H7 (cell line): ENCODE results near the gene DNAAF8. TPM values are rescaled to one million over a fixed set of nuclear protein-coding genes. Genes with fewer than 3 reads are reported as not detected.
A peak's percentile ranks its signal among the peaks of the same experiment; 100 is the strongest.

ENCODE experiments used
- DNase-seq: peaks from one replicate; pipeline ENCODE4 v3.0.0; 2012
- H3K27me3 ChIP-seq: 2 replicates; pipeline ENCODE4 v1.6.0; 2011; ENCODE audit warnings: mild to moderate bottlenecking, low read length; ENCODE audit not compliant: control insufficient read depth, insufficient read depth
- H3K36me3 ChIP-seq: replicated peaks from 2 replicates; pipeline ENCODE4 v1.5.1; 2011; ENCODE audit warnings: low read length; ENCODE audit not compliant: control insufficient read depth, insufficient read depth
- H3K4me3 ChIP-seq: 2 replicates; pipeline ENCODE4 v1.5.1; 2011; ENCODE audit warnings: low read depth, mild to moderate bottlenecking, control low read depth, low read length, moderate library complexity; ENCODE audit not compliant: insufficient read depth
- total RNA-seq: library from RNA; depleted of rRNA; stranded (reverse); fragments of >200 nt; shearing (Covaris generic); gene quantifications from 2 replicates; pipeline ENCODE4 v1.2.3, GENCODE V29; 2014

DNAAF8 gene
- total RNA-seq, 1 experiment from 2014 or later = 1.1 TPM

DNA sequence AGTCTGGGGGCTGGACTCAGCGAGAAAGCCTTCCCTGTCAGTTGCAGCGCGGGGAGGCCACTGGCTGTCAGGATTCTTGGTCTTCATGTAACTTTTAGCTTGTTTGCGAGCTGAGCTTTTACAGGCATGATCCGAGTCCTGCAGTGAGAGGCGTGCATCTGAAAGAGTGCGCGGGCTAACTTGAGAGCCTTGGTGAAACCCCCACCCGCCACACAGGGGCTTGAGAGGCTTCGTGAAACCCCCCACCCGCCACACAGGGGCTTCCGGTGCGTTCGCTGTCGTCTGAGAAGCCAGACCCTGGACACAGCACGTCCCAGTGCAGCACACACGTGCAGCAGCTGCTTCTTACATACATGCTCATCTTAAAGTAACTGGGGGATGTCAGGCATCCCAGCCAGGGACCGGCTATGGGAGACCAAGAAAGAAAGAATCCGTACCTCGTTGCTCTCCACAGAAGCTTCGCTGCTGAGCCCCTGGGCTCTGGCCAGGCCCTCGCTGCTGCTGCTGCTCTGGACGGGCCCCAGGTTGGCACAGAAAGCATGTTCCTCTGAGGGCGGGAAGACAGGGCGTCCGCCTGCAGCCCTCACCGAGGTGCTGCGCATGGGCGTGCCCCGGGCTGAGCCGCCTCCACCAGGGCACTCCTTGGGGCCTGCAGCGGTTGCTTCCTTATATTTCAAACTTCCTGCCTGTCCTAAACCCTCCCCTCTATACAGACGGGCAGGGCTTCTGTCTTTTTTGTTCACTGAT, 33.2 kb upstream of the DNAAF8 start:
- no peaks in the 10 kb centered on the region for H3K27me3 ChIP-seq
- H3K4me3 ChIP-seq = no peak overlapping the region
- H3K36me3 ChIP-seq = peaks cover 27% of the 10 kb centered on the region
- peak; percentile 56 for DNase-seq

DNA sequence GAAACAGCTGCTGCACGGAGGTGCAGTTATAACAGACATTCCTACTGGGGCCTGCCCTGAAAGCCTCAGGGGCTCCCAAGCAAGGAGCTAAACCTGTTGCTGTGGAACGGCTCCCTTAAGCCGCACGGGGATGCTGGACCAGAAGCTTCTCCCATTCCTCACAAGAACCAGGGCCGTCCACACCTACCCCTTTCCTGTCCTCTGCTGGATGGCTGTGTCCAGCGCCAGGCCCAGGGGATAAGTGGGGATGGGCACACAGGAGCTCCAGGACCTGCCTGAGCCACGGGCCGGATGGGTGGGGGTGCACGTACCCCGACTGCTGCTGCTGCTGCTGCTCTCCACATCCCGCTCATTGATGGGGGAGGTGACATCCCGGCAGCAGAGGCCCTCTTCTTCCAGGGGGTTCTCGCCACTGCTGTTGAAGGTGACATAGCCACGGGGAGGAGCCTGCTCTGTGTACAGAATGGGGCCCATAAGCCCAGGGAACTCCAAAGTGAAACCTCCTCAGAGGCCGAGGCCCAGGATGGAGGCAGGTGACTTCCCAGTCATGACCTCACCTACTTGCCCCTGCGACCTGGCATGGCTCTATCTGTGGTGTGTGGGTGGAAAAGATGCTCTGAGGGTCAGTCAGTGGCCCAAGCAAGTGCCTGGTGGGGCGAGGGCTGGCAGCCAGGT, 32.4 kb upstream of the DNAAF8 start:
- DNase-seq = peak; percentile 43
- Histone ChIP-seq H3K27me3 (no peaks in the 10 kb centered on the region), H3K4me3 (no peak overlapping the region), H3K36me3 (peaks cover 26% of the 10 kb centered on the region)

DNA sequence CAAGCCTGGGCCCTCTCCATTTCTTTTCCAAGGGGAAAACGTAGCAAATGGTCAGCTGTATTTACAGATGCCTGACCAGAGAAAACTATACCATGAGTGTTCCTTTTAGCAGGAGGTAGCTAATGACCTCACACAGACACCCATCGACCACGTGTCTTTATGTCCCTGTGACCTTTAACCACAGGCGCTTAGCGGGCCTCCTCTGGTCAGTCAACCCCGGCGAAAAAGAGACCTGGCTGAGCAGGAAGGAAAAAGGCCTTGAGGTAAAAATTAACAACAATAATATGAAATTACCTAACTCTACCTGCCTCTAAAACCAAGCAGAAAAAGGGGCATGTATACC, 31.9 kb upstream of the DNAAF8 start:
- peaks cover 21% of the 10 kb centered on the region for H3K36me3 ChIP-seq
- no peak overlapping the region for H3K4me3 ChIP-seq
- DNase-seq = peak; percentile 14
- H3K27me3 ChIP-seq = no peaks in the 10 kb centered on the region

DNA sequence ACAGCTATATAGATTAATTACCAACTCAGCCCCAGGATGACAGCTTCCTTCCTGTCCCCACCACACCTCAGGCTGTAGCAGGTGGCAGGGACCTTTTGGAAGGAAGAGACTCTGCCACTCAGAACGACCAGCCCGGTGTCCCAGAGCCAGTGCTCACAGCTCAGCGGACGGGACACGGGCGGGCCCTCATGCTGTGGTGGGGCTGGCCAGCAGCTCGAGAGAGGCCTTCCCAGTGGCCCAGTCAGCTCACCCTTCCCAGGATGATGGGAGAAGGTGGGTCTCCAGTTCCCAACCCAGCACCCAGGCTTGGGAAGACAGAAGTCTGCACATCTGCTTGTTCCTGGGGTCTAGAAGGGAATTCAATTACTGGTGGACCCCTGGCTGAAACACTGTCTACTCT, 30.4 kb upstream of the DNAAF8 start:
- Histone ChIP-seq H3K4me3 (no peak overlapping the region), H3K27me3 (no peaks in the 10 kb centered on the region), H3K36me3 (peaks cover 19% of the 10 kb centered on the region)
- DNase-seq = peak; percentile 28

DNA sequence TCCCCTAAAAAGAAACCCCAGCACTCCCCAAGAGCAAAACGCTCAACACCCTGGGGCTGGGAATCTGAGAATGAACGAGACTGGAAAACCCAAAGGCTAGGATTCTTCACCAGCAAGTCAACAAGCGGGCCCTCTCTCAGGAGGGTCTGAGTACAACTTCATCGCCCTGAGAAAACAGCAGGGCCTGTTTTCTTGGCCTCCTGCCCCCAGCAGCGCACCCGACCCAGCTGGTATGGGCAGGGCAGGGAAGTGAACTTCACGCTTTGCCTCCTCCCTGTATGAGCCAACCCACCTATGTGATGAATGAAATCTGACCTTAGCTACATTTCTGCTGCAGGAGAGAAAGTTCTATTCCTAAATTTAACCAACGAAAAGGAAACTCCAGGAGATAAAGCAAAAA, 29.8 kb upstream of the DNAAF8 start:
- DNase-seq = peak; percentile 30
- Histone ChIP-seq H3K4me3 (no peak overlapping the region), H3K36me3 (peaks cover 13% of the 10 kb centered on the region), H3K27me3 (no peaks in the 10 kb centered on the region)

DNA sequence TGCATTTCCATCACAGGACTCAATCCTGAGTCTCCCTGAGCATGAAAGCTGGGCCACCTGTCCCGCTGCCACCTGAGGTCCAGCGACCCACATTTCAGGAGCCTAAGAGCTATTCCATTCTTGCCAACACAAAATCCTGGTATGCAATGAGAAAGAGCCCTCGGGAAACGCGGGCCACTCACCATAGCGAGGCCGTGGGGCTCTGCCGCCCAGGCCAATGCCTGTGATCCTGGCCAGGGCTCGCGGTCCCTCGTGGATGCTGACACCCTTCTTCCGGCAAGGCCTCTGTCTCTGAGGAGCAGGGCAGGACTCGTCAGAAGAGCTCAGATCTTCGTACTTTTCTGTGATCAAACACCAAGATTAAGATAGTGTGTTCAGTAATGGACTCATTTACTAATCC, 29.4 kb upstream of the DNAAF8 start:
- Histone ChIP-seq H3K4me3 (no peak overlapping the region), H3K27me3 (no peaks in the 10 kb centered on the region), H3K36me3 (peaks cover 13% of the 10 kb centered on the region)
- peak; percentile 39 for DNase-seq

DNA sequence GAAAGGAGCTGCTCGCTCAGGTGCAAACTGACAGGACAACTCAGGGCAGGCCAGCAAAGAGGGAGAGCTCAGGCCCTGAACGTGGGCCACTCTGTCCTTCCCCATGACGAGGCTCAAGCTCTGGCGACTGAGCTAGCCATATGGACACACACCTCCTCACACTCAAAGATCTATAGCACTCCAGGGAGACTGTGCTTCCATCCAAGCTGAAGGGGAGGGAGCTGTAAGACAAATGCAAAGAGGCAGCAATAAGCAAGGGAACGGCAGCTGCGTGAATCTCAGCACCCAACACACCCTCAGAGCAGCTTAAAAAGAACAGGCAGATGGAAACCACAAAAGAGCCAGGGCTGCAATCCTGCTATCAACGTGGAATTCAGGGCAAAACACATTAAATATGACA, 27.5 kb upstream of the DNAAF8 start:
- DNase-seq = peak; percentile 12
- H3K4me3 ChIP-seq = no peak overlapping the region
- no peaks in the 10 kb centered on the region for H3K27me3 ChIP-seq
- H3K36me3 ChIP-seq = peaks cover 6% of the 10 kb centered on the region

DNA sequence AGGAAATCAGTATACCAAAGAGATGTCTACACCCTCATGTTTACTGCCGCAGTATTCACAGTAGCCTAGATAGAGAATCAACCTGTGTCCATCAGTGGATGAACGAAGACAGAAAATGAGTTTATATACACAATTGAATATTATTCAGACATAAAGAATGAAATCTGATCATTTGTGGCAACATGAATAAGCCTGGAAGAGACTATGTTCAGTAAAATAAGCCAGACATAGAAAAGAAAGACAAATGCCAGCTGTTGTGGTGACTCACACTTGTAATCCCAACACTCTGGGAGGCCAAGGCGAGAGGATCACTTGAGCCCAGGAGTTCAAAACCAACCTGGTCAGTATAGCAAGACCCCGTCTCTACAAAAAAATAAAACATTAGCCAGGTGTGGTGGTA, 24.9 kb upstream of the DNAAF8 start:
- Histone ChIP-seq H3K36me3 (peaks cover 7% of the 10 kb centered on the region), H3K4me3 (no peak overlapping the region), H3K27me3 (no peaks in the 10 kb centered on the region)
- no peak for DNase-seq

DNA sequence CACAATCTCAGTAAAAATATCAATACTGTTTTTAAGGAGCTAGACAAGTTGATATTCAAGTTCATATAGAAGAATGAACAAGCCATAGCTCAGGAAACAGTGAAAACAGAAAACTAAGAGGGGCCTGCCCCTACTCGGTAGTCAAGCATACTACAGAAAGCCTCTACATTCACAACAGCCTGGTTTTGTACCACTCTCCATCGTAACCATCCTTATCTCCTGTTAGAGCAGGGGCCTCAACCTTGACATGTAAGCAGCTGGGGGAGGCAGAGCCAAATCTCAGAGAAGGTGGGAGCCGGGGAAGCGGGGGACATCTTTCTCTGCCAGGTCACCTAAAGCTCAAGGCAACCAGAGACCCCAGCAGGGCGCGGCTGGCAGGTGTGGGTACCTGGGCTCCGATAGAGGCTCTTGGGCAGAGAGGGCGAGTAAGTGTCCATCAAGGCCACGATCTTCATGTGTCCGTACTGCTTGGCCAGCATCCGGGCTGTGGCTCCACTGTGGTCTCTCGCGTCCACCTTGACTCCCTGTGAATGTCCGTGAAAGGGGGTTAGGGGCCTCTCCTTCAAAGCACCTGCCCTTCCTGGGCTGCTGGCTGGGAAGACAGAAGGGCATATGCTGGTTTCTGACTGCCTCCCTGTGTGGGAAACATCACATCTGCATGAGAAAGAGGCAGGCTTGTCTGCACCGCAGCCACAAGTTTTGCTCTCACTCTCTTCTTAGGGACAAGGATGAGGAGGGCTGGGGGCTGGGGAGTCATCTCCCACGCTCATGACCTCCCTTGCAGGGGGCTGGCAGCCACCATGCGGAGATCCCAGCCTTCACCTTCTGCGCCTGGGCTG, 20.5 kb upstream of the DNAAF8 start:
- H3K4me3 ChIP-seq = no peak overlapping the region
- DNase-seq = peak; percentile 83
- H3K36me3 ChIP-seq = peaks cover 5% of the 10 kb centered on the region
- no peaks in the 10 kb centered on the region for H3K27me3 ChIP-seq

DNA sequence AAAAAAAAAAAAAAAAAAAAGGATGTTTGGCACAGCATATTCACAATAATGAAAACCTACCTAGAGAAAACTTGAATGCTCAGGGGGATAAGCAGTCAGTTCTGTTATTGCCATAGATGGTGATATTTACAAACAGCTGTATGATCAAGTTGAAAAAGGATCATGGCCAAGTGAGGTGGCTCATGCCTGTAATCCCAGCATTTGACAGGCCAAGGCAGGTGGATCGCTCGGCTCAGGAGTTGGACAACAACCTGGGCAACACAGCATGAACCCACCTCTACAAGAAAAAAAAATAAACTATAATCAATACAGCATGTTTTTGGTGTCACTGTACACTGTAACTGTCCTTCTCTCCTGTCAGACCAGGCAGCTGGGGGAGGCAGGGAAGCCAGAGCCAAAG, 19.3 kb upstream of the DNAAF8 start:
- Histone ChIP-seq H3K36me3 (peaks cover 6% of the 10 kb centered on the region), H3K4me3 (no peak overlapping the region), H3K27me3 (no peaks in the 10 kb centered on the region)
- no peak for DNase-seq

DNA sequence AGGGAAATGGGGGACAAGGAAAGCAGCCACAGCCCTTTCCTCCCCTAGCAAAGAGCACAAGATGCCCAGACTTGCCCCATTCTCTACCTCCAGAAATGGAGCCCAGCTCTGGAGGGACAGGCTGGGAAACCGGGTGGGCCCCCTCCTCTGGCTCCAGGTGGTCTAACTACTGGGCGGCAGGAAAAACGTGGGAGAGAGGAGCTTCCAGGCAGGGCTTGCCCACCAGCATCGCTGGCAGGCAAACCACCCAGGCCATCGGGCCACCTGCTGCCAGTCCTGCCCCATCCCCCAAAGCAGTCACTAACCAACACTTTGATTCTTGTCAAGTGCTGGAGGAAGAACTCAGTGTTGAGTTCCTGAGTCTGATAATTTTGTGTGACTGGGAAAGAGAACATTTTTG, 15.9 kb upstream of the DNAAF8 start:
- Histone ChIP-seq H3K4me3 (no peak overlapping the region), H3K36me3 (peaks cover 4% of the 10 kb centered on the region), H3K27me3 (no peaks in the 10 kb centered on the region)
- DNase-seq = peak; percentile 73

DNA sequence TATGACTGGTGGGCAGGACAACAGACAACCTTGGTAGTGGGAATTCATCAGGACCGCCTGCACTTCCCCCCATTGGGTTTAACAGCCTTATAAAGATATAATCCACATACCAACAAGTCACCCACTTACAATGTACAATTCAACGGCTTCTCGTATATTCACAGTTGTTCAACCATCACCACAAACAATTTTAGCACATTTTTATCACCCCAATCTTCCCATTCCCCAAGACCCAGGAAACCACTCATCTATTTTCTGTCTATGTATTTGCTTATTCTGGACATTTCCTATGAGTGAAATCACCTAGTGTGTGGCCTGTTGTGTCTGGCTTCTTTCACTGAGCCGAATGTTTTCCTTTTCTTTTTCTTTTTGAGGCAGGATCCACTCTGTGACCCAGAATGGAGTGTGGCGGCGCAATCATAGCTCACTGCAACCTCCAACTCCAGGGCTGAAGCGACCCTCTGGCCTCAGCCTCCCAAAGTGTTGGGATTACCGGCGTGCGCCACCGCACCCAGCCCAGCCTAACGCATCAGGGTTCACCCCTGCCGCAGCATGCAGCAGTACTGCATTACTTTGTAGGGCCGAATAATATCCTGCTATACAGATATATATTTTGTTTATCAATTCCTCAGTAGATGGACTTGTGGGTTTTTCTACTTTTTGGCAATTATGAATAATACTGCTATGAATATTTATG, 11.1 kb upstream of the DNAAF8 start:
- no peak for DNase-seq
- H3K4me3 ChIP-seq = no peak overlapping the region
- no peaks in the 10 kb centered on the region for H3K27me3 ChIP-seq
- peaks cover 19% of the 10 kb centered on the region for H3K36me3 ChIP-seq

DNA sequence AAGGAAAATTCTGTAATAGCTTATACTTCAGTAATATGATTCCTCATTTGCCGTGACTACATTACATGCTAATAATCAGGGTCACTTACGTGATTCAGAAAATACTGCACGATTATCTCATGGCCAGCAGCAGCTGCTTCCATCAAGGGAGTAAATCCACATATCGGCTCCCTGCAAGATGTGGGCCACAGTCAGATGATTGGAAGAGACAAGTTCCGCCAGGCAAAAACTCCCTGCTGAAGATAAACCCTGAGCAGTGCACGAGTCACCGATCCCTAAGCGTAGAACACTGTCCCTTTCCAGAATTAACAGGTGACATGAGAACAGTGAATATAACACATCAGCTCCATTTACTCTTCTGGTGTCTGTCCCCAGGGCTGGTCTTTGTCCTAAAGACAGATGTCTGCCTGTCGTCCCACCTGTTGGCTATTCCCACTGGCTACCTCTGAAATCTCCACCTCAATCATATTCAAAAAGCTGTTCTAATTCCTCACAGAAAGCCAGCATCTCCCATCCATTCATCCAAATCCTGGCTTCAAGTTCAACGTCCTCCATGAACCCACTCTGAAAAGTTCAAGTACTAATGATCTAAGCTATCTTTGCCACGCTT, 9.6 kb upstream of the DNAAF8 start:
- H3K4me3 ChIP-seq = no peak overlapping the region
- DNase-seq = no peak
- peaks cover 24% of the 10 kb centered on the region for H3K36me3 ChIP-seq
- no peaks in the 10 kb centered on the region for H3K27me3 ChIP-seq

DNA sequence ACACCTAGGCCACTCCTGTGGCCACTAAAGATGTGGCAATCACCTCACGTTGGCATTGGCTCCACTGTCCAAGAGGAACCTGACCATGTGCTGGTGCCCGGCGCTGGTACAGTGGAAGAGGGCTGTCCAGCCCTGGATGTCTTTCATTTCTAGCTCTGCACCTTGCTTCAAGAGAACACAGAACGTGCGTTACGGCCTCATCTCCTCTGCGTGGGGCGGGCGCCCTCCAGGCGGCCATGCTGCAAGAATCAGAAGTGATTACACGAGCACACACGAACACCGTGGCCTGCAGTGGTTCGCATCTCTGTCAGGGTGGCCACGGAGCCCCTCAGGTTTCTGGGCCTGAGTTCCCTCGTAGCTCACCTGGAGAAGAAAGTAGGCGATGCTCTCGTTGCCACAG, 7.7 kb upstream of the DNAAF8 start:
- H3K27me3 ChIP-seq = no peaks in the 10 kb centered on the region

More for the DNA sequence above, 7.7 kb upstream of the DNAAF8 start:
- no peak for DNase-seq
- Histone ChIP-seq H3K36me3 (peaks cover 27% of the 10 kb centered on the region), H3K4me3 (no peak overlapping the region)
